Subcutaneous abdominal adipose tissue (tissue), 5 donors: ENCODE data around the gene CCDC137.

Experiments
- H3K27ac ChIP-seq: one replicate; pipeline ENCODE4 v1.7.0; 2013; ENCODE audit warnings: low read depth, mild to moderate bottlenecking, inconsistent platforms, low read length, moderate library complexity
- H3K27me3 ChIP-seq, 5 donors: one replicate each; pipeline ENCODE4 v1.7.0; 2013; ENCODE audit warnings: low read length in 5 of 5, inconsistent platforms in 1 of 5; ENCODE audit not compliant: control insufficient read depth in 5 of 5, insufficient read depth in 4 of 5
- H3K36me3 ChIP-seq, 5 donors: one replicate each; pipeline ENCODE4 v1.7.0; 2013; ENCODE audit warnings: low read length in 5 of 5; ENCODE audit not compliant: control insufficient read depth in 5 of 5, insufficient read depth in 5 of 5
- H3K4me1 ChIP-seq, 5 donors: one replicate each; pipeline ENCODE4 v1.7.0; 2013; ENCODE audit warnings: low read length in 5 of 5, mild to moderate bottlenecking in 3 of 5, moderate library complexity in 1 of 5; ENCODE audit not compliant: control insufficient read depth in 5 of 5, insufficient read depth in 5 of 5
- H3K4me3 ChIP-seq, 5 donors: one replicate each; pipeline ENCODE4 v1.7.0; 2013; ENCODE audit warnings: low read length in 5 of 5, low read depth in 1 of 5
- H3K9ac ChIP-seq, 5 donors: one replicate each; pipeline ENCODE4 v1.7.0; 2013; ENCODE audit warnings: low read length in 5 of 5, mild to moderate bottlenecking in 4 of 5, moderate library complexity in 3 of 5
- H3K9me3 ChIP-seq, 5 donors: one replicate each; pipeline ENCODE4 v1.7.0; 2013; ENCODE audit warnings: low read length in 5 of 5; ENCODE audit not compliant: control insufficient read depth in 5 of 5
- donor health status: healthy.
- donor health status: healthy.
- donor health status: healthy.
- donor health status: healthy.
- donor health status: healthy.

The CCDC137 gene

DNA sequence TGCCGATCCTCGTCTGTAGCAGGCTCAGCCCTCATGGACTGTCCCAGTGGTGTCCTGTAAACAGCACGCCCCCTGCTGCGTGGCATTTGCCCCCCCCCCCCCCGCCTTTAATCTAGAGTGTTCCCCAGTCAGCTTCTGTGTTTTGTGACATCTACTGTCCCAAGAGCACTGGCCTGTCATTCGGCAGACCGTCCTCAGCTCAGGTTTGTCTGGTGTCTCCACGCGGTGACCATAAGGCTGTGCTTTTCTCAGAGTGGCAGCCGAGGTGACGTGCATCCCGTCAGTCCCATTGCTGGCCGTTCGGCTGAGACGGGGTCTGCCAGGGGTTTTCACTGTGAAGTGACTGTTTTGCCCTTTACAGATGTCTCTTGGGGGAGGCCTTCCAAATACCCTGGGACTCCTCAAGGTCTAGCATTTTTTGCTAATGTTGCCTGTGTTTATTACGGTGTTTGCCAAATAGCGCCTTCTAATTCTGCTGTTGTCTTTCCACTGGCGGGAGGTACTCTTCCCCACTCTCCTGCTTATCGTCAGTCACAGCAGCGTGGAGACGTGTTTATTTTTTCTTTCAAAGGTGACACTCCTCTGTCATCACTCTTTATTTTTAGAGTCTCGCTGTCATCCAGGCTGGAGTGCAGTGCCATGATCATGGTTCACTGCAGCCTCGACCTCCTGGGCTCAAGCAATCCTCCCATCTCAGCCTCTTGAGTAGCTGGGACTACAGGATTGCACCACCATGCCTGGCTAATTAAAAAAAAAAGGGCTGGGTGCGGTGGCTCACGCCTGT, 30.9 kb downstream of the CCDC137 start:
- H3K27me3 ChIP-seq = no peaks in the 10 kb centered on the region
- peaks cover 0 to 85% (median 80%) of the 10 kb centered on the region in 5 donors for H3K36me3 ChIP-seq
- no peak overlapping the region for H3K27ac ChIP-seq
- no peak overlapping the region for H3K4me3 ChIP-seq
- no peaks in the 10 kb centered on the region for H3K9me3 ChIP-seq
- H3K4me1 ChIP-seq = peaks cover 0 to 24% (median 19%) of the 10 kb centered on the region in 5 donors
- H3K9ac ChIP-seq = no peak overlapping the region

GRCh38 chr17:81700353-81701287, 34.1 kb downstream of the CCDC137 start:
- no peak overlapping the region for H3K4me3 ChIP-seq
- no peaks in the 10 kb centered on the region for H3K27me3 ChIP-seq
- peaks cover 0 to 61% (median 59%) of the 10 kb centered on the region in 5 donors for H3K36me3 ChIP-seq
- H3K27ac ChIP-seq = no peak overlapping the region
- peaks cover 4 to 37% (median 36%) of the 10 kb centered on the region in 5 donors for H3K4me1 ChIP-seq
- no peak overlapping the region for H3K9ac ChIP-seq
- no peaks in the 10 kb centered on the region for H3K9me3 ChIP-seq

DNA sequence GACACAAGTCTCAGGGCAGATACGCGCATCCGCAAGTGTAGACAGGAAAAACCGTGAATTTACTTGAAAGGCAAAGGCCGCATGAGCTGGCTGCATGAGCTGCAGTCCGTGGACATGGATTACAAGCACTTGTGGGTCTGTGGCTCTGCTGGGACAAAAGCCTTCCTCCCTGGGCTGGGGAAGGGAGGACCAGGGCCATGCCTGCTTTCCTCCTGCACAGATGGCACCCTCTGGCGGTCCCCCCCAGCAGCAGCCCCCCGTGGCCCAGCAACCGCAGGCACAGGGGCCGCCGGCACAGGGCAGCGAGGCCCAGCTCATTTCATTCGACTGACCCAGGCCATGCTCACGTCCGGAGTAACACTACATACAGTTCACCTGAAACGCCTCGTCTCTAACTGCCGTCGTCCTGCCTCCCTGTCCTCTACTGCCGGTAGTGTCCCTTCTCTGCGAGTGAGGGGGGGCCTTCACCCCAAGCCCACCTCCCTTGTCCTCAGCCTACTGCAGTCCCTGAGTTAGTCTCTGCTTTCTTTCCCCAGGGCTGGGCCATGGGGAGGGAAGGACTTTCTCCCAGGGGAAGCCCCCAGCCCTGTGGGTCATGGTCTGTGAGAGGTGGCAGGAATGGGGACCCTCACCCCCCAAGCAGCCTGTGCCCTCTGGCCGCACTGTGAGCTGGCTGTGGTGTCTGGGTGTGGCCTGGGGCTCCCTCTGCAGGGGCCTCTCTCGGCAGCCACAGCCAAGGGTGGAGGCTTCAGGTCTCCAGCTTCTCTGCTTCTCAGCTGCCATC, 34.9 kb downstream of the CCDC137 start:
- Histone ChIP-seq H3K27me3 (no peaks in the 10 kb centered on the region), H3K36me3 (peaks cover 0 to 61% (median 55%) of the 10 kb centered on the region in 5 donors), H3K9me3 (no peaks in the 10 kb centered on the region), H3K9ac (peak overlapping the region in 2 of 5 donors; percentile 59 to 100), H3K4me1 (peaks cover 4 to 37% (median 36%) of the 10 kb centered on the region in 5 donors), H3K27ac (no peak overlapping the region), H3K4me3 (peak overlapping the region in 3 of 5 donors; percentile 86 to 94 (median 93))

- peaks cover 4 to 44% (median 36%) of the 10 kb centered on the region in 5 donors for H3K4me1 ChIP-seq
- peaks cover 0 to 61% (median 52%) of the 10 kb centered on the region in 5 donors for H3K36me3 ChIP-seq
- H3K9me3 ChIP-seq = no peaks in the 10 kb centered on the region
Measured at GRCh38 chr17:81702934-81703746, 36.6 kb downstream of the CCDC137 start, which contains the start of gene MRPL12. MRPL12 (plus strand) TSS chr17:81703367; CDS start chr17:81703502, 135 bp downstream.

GRCh38 chr17:81703747-81704654, 37.5 kb downstream of the CCDC137 start:
- Histone ChIP-seq H3K9me3 (no peaks in the 10 kb centered on the region), H3K4me1 (peaks cover 4 to 46% (median 36%) of the 10 kb centered on the region in 5 donors), H3K27me3 (no peaks in the 10 kb centered on the region), H3K36me3 (peaks cover 0 to 54% (median 46%) of the 10 kb centered on the region in 5 donors), H3K27ac (peak overlapping the region; percentile 93), H3K9ac (peak overlapping the region in 4 of 5 donors; percentile 95 to 100 (median 98)), H3K4me3 (peak overlapping the region; percentile 60 to 94 (median 89))

More at GRCh38 chr17:81702934-81703746, 36.6 kb downstream of the CCDC137 start, which contains the start of gene MRPL12:
- peak within 1 kb of the TSS; percentile 95 to 100 (median 98) for H3K9ac ChIP-seq
- peak within 1 kb of the TSS; percentile 93 for H3K27ac ChIP-seq
- H3K4me3 ChIP-seq = peak within 1 kb of the TSS; percentile 86 to 96 (median 93)
- no peaks in the 10 kb centered on the region for H3K27me3 ChIP-seq

GRCh38 chr17:81705518-81706231, 39.1 kb downstream of the CCDC137 start:
- Histone ChIP-seq H3K4me3 (no peak overlapping the region), H3K9ac (no peak overlapping the region), H3K4me1 (peaks cover 9 to 53% (median 43%) of the 10 kb centered on the region in 5 donors), H3K36me3 (peaks cover 0 to 45% (median 38%) of the 10 kb centered on the region in 5 donors), H3K27ac (no peak overlapping the region), H3K9me3 (no peaks in the 10 kb centered on the region), H3K27me3 (no peaks in the 10 kb centered on the region)

DNA sequence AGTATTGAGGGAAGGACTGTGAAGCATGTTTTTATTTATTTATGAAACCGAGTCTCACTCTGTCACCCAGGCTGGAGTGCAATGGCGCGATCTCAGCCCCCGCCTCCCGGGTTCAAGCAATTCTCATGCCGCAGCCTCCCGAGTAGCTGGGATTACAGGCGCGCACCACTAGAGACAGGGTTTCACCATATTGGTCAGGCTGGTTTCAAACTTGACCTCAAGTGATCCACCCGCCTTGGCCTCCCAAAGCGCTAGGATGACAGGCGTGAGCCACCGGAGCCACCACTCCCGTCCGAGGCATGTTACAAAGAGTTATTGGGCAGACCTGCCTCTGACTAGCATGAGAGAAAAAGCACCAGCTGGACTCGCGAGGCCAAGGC, 39.7 kb downstream of the CCDC137 start:
- Histone ChIP-seq H3K9me3 (no peaks in the 10 kb centered on the region), H3K9ac (no peak overlapping the region), H3K4me1 (peaks cover 12 to 53% (median 43%) of the 10 kb centered on the region in 5 donors), H3K27ac (no peak overlapping the region), H3K36me3 (peaks cover 0 to 40% (median 32%) of the 10 kb centered on the region in 5 donors), H3K4me3 (no peak overlapping the region), H3K27me3 (no peaks in the 10 kb centered on the region)
